OCI-LY1 (cell line): Measurements from ENCODE around the gene KCNMA1.

Experiments used
- H2AFZ ChIP-seq: fragments of 200-600 bp; sonication (generic), shearing (Covaris generic); 2 replicates; pipeline ENCODE4 v1.6.0; 2014; ENCODE audit warnings: antibody characterized with exemption, mild to moderate bottlenecking, low read length
- H3F3A ChIP-seq: fragments of 200-600 bp; sonication (generic), shearing (Covaris generic); 2 replicates; pipeline ENCODE4 v1.6.0; 2014; ENCODE audit warnings: mild to moderate bottlenecking, antibody characterized with exemption, low read length, moderate library complexity; ENCODE audit not compliant: insufficient read depth
- H3K27ac ChIP-seq: fragments of 200-600 bp; sonication (generic); 2 replicates; pipeline ENCODE4 v1.5.1; 2014; ENCODE audit warnings: low read length, mixed run types, mild to moderate bottlenecking, low read depth; ENCODE audit not compliant: poor library complexity, severe bottlenecking
- H3K27me3 ChIP-seq: fragments of 200-600 bp; sonication (generic); 2 replicates; pipeline ENCODE4 v1.6.0; 2014; ENCODE audit warnings: antibody characterized with exemption, mild to moderate bottlenecking, low read length, moderate library complexity; ENCODE audit not compliant: insufficient read depth
- H3K36me3 ChIP-seq: fragments of 200-600 bp; sonication (generic); 2 replicates; pipeline ENCODE4 v1.6.1; 2014; ENCODE audit warnings: mild to moderate bottlenecking, antibody characterized with exemption, low read length, moderate library complexity, mixed read lengths; ENCODE audit not compliant: insufficient read depth
- H3K4me1 ChIP-seq: fragments of 200-600 bp; sonication (generic); 2 replicates; pipeline ENCODE4 v1.5.1; 2014; ENCODE audit warnings: mild to moderate bottlenecking, low read length, moderate library complexity; ENCODE audit not compliant: insufficient read depth, severe bottlenecking
- H3K4me2 ChIP-seq: fragments of 200-600 bp; sonication (generic), shearing (Covaris generic); 2 replicates; pipeline ENCODE4 v1.6.1; 2014; ENCODE audit warnings: low read length
- H3K4me3 ChIP-seq: fragments of 200-600 bp; sonication (generic); 2 replicates; pipeline ENCODE4 v1.5.1; 2014; ENCODE audit warnings: low read length, low read depth, mild to moderate bottlenecking, mixed read lengths; ENCODE audit not compliant: poor library complexity, severe bottlenecking
- H3K79me2 ChIP-seq: fragments of 200-600 bp; shearing (Covaris generic); 2 replicates; pipeline ENCODE4 v1.6.1; 2016; ENCODE audit warnings: mixed run types, low read length, mixed read lengths; ENCODE audit not compliant: insufficient read depth
- H3K9ac ChIP-seq: fragments of 200-600 bp; sonication (generic), shearing (Covaris generic); 2 replicates; pipeline ENCODE4 v1.6.1; 2014; ENCODE audit warnings: mild to moderate bottlenecking, low read length, mixed read lengths
- H3K9me2 ChIP-seq: fragments of 200-600 bp; sonication (generic), shearing (Covaris generic); 2 replicates; pipeline ENCODE4 v1.6.1; 2014; ENCODE audit warnings: low read depth, mild to moderate bottlenecking, low read length, mixed read lengths
- H3K9me3 ChIP-seq: fragments of 200-600 bp; shearing (Covaris generic); 2 replicates; pipeline ENCODE4 v1.6.1; 2014; ENCODE audit warnings: low read length, mixed read lengths
- H4K20me1 ChIP-seq: fragments of 200-600 bp; sonication (generic), shearing (Covaris generic); 2 replicates; pipeline ENCODE4 v1.6.0; 2016; ENCODE audit warnings: mild to moderate bottlenecking, low read length; ENCODE audit not compliant: insufficient read depth
- CTCF ChIP-seq: fragments of 200-600 bp; sonication (generic), shearing (Covaris generic); IDR thresholded peaks from 2 replicates; pipeline ENCODE4 v1.5.1; 2017; ENCODE audit warnings: mild to moderate bottlenecking, antibody characterized with exemption, low read length, moderate library complexity, mixed read lengths
- EZH2 ChIP-seq: fragments of 200-600 bp; sonication (generic), shearing (Covaris generic); IDR thresholded peaks from 2 replicates; pipeline ENCODE4 v1.8.0; 2017; ENCODE audit warnings: borderline replicate concordance, mixed run types, mild to moderate bottlenecking, antibody characterized with exemption, low read length, moderate library complexity, mixed read lengths

The KCNMA1 gene

DNA sequence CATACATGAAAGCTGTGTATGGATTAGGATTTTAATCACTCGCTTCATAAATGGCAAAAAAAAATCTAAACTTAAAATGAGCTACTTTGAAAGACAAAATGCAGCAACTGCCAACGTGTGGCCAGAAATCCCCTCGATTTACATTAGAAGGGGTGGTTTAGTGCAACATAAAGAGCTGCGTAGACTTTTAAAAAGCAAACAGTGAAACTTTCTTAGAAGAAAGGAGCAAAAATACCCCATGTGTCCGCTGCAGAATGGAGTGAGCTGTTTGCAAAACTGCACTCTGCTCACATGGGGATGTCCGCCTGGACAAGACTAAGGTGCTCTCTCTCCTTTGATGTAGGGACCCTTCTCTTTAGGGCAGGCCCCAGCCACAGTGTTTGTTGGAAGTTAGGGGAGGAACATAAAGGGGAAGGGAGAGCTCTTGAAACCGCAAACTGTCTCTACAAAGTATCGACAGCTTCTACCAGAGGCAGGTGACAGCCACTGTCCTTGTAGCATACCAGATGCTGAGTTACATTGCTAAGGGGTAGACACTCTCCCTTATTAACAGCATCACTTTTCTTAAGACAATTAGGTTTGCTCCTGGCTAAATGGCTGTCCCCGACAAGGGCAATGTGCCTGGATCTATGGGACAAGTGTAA is 528.1 kb downstream of the KCNMA1 start:
- H3K4me3 ChIP-seq = no peak overlapping the region
- no peak for TF ChIP-seq EZH2
- no peak for TF ChIP-seq CTCF
- no peaks in the 10 kb centered on the region for H4K20me1 ChIP-seq
- no peaks in the 10 kb centered on the region for H3K36me3 ChIP-seq
- H3K4me1 ChIP-seq = no peaks in the 10 kb centered on the region
- H3K79me2 ChIP-seq = no peaks in the 10 kb centered on the region
- H3K9me3 ChIP-seq = no peaks in the 10 kb centered on the region
- H3K9ac ChIP-seq = no peak overlapping the region
- H3K4me2 ChIP-seq = no peak overlapping the region
- H3K27ac ChIP-seq = no peak overlapping the region
- H3K9me2 ChIP-seq = no peaks in the 10 kb centered on the region
- no peaks in the 10 kb centered on the region for H3K27me3 ChIP-seq
- no peaks in the 10 kb centered on the region for H3F3A ChIP-seq
- no peak overlapping the region for H2AFZ ChIP-seq

DNA sequence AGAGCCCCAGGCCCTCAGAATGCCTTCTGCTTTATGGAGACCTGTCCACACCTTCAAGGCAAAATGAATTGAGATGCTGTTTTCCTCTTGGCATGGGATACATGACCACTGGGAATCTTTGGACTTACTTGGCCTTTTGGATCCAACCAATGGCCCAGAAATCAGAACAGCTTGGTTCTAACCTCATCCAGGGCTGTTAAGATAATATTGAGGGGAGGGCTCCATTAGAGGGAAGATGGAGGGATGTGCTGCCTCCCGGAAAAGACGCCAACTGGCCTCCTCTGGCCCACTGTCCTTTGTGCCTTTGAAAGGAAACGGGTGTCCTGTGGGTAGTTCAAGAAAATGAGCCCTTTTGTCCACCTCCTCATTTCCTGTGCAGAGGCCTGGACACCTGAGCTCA is 530.9 kb downstream of the KCNMA1 start:
- Histone ChIP-seq H3K79me2 (no peaks in the 10 kb centered on the region), H4K20me1 (no peaks in the 10 kb centered on the region), H3K9me2 (no peaks in the 10 kb centered on the region), H3K4me1 (no peaks in the 10 kb centered on the region), H3K27me3 (no peaks in the 10 kb centered on the region), H3F3A (no peaks in the 10 kb centered on the region), H3K9me3 (no peaks in the 10 kb centered on the region), H3K4me3 (no peak overlapping the region), H3K36me3 (no peaks in the 10 kb centered on the region), H3K9ac (no peak overlapping the region), H3K4me2 (no peak overlapping the region), H2AFZ (no peak overlapping the region), H3K27ac (no peak overlapping the region)
- TF ChIP-seq CTCF = no peak
- TF ChIP-seq EZH2 = no peak

DNA sequence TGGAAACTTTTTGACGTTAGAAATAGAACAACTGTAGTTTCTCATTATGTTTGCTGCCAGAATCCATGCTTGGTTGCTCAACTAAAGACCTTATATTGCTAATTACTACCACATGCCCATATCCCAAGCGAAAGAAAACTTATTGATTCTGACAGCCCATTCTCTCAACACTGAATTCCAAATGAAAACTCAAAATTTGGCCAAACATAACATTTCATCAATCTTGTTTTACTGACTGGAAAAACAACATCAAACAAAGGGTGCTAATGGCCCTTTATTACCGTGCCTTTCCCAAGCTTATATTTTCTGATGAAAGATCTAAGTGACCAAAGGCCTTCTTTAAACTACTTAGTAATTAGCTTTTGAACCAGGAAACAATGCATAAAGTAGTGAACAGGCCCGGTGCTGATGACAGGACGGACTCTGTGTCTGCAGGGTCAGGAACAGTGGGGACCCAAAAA is 531.8 kb downstream of the KCNMA1 start:
- Histone ChIP-seq H3K79me2 (no peaks in the 10 kb centered on the region), H3K9me2 (no peaks in the 10 kb centered on the region), H3K9me3 (no peaks in the 10 kb centered on the region), H3K4me3 (no peak overlapping the region), H4K20me1 (no peaks in the 10 kb centered on the region), H3K9ac (no peak overlapping the region), H3K36me3 (no peaks in the 10 kb centered on the region), H3K4me2 (no peak overlapping the region), H3K27ac (no peak overlapping the region), H3F3A (no peaks in the 10 kb centered on the region), H3K27me3 (no peaks in the 10 kb centered on the region), H2AFZ (no peak overlapping the region), H3K4me1 (no peaks in the 10 kb centered on the region)
- TF ChIP-seq EZH2 (no peak), CTCF (no peak)
